ENCODE data around the gene DCDC2B. TPM values are rescaled to one million over a fixed set of nuclear protein-coding genes. Genes with fewer than 3 reads are reported as not detected.

Gene DCDC2B
- total RNA-seq, 2 donors from 2014 or later = 0.19 to 0.22 TPM

DNA sequence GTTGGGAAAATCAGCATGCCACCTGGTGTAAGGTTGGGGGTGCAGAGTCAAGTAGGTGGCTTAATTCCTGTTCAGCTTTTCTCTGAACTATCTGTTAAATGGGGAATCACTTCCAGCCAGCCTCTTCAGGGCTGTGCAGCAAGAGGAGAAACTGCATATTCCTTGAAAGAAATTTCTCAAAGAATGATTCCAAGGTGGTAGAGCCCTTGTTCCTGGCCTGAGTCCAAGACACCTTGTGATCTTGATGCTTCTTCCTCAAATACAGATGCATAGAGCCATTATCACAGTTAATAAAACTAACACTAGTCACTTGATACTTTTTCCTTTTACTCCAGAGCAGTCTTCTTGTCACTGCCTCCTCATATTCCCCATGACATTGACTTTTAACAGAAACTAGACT, 24.2 kb upstream of the DCDC2B start:
- DNase-seq (ENCODE audit: low spot score) (no peak), ATAC-seq (no peak)
- H3K4me3 Mint-ChIP-seq = peak overlapping the region; percentile 70
- no peak overlapping the region for H3K27ac Mint-ChIP-seq
- H3K36me3 Mint-ChIP-seq = peaks cover 51% of the 10 kb centered on the region
- H3K9me3 Mint-ChIP-seq = no peaks in the 10 kb centered on the region
- H3K27me3 Mint-ChIP-seq = no peaks in the 10 kb centered on the region
- peaks cover 49 to 52% of the 10 kb centered on the region in 2 donors for H3K4me1 Mint-ChIP-seq (ENCODE audit: low read depth in 2 of 2)

DNA sequence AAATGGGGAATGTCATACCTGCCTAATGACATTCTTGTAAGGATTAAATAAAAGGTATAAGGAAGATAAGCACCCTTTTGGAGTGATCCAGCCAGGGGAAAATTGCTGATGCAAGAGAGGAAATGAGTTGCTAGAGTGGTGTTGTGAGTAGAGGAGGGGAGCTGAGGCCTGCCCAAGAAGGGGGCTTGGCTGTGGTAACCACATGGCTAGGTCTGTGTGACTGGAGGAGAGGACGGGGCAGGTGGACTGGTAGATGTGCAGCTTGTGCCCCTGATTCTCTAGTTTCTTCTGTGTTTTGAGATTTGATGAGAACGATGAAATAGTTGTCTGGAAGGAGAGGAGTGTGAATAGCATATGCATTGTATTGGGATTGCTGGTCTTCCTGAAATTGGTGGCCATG, 22.8 kb upstream of the DCDC2B start:
- peak overlapping the region; percentile 55 to 65 for H3K27ac Mint-ChIP-seq
- no peaks in the 10 kb centered on the region for H3K9me3 Mint-ChIP-seq
- peak overlapping the region; percentile 50 for H3K4me3 Mint-ChIP-seq
- H3K27me3 Mint-ChIP-seq = no peaks in the 10 kb centered on the region
- no peak for ATAC-seq
- no peak for DNase-seq (ENCODE audit: low spot score)
- H3K4me1 Mint-ChIP-seq (ENCODE audit: low read depth in 2 of 2) = peaks cover 38 to 41% of the 10 kb centered on the region in 2 donors
- peaks cover 44% of the 10 kb centered on the region for H3K36me3 Mint-ChIP-seq

- DNase-seq (ENCODE audit: low spot score) (no peak), ATAC-seq (no peak)
- Mint-ChIP-seq H3K9me3 (no peaks in the 10 kb centered on the region), H3K4me3 (peak overlapping the region; percentile 50), H3K36me3 (peaks cover 42% of the 10 kb centered on the region), H3K4me1 (ENCODE audit: low read depth in 2 of 2) (peaks cover 33 to 37% of the 10 kb centered on the region in 2 donors), H3K27ac (peak overlapping the region; percentile 55 to 65), H3K27me3 (no peaks in the 10 kb centered on the region)
Observed at GRCh38 chr1:32186491-32186890, 22.4 kb upstream of the DCDC2B start.

DNA sequence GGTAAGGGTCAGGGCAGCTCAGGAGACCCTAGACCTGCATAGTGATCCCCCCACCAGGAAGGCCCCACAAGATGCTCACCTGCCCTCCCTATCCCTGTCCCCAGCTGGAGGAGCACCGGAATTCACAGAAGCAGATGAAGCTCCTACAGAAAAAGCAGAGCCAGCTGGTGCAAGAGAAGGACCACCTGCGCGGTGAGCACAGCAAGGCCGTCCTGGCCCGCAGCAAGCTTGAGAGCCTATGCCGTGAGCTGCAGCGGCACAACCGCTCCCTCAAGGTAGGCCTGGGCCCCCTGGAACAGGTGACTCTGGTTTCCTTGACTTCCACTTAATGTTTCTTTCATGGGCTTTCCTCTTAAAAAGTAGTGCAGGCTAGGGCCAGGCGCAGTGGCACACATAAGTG, 21.0 kb upstream of the DCDC2B start:
- no peaks in the 10 kb centered on the region for H3K27me3 Mint-ChIP-seq
- H3K36me3 Mint-ChIP-seq = peaks cover 51% of the 10 kb centered on the region
- H3K9me3 Mint-ChIP-seq = no peaks in the 10 kb centered on the region
- no peak for DNase-seq (ENCODE audit: low spot score)
- H3K4me1 Mint-ChIP-seq (ENCODE audit: low read depth in 2 of 2) = peaks cover 32 to 37% of the 10 kb centered on the region in 2 donors
- ATAC-seq = no peak
- no peak overlapping the region for H3K27ac Mint-ChIP-seq
- no peak overlapping the region for H3K4me3 Mint-ChIP-seq

GRCh38 chr1:32192220-32192948, 16.5 kb upstream of the DCDC2B start:
- Mint-ChIP-seq H3K27ac (peak overlapping the region in 1 of 2 donors; percentile 18), H3K9me3 (no peaks in the 10 kb centered on the region), H3K36me3 (peaks cover 48% of the 10 kb centered on the region), H3K27me3 (no peaks in the 10 kb centered on the region), H3K4me1 (ENCODE audit: low read depth in 2 of 2) (peaks cover 22 to 37% of the 10 kb centered on the region in 2 donors), H3K4me3 (no peak overlapping the region)
- DNase-seq (ENCODE audit: low spot score) (no peak), ATAC-seq (no peak)

GRCh38 chr1:32194984-32195383, 13.9 kb upstream of the DCDC2B start:
- Mint-ChIP-seq H3K4me1 (ENCODE audit: low read depth in 2 of 2) (peaks cover 26 to 42% of the 10 kb centered on the region in 2 donors), H3K36me3 (peaks cover 38% of the 10 kb centered on the region), H3K9me3 (no peaks in the 10 kb centered on the region), H3K27me3 (no peaks in the 10 kb centered on the region), H3K4me3 (no peak overlapping the region), H3K27ac (no peak overlapping the region)
- DNase-seq (ENCODE audit: low spot score) = no peak
- ATAC-seq = no peak

DNA sequence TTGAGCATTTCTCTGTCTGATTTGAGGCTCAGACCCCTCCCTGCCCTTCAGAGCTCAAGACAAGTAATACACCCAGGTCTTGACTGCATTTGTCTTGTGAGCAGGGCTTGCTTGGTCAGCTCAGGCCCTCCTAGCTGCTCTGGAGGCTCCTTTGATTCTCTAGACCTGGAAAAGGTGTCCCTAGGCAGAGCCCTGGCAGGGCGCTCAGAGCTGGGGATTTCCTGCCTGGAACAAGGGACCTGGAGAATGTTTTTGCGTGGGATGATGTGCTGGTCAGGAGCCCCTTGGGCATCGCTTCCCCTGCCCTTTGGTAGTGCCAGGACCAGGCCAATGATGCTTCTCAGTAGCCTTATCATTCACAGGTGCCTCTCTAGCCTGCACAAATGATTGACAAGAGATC, 13.4 kb upstream of the DCDC2B start:
- no peaks in the 10 kb centered on the region for H3K27me3 Mint-ChIP-seq
- H3K9me3 Mint-ChIP-seq = no peaks in the 10 kb centered on the region
- no peak overlapping the region for H3K27ac Mint-ChIP-seq
- H3K4me3 Mint-ChIP-seq = no peak overlapping the region
- DNase-seq (ENCODE audit: low spot score) = no peak
- no peak for ATAC-seq
- peaks cover 38% of the 10 kb centered on the region for H3K36me3 Mint-ChIP-seq
- H3K4me1 Mint-ChIP-seq (ENCODE audit: low read depth in 2 of 2) = peaks cover 31 to 47% of the 10 kb centered on the region in 2 donors

DNA sequence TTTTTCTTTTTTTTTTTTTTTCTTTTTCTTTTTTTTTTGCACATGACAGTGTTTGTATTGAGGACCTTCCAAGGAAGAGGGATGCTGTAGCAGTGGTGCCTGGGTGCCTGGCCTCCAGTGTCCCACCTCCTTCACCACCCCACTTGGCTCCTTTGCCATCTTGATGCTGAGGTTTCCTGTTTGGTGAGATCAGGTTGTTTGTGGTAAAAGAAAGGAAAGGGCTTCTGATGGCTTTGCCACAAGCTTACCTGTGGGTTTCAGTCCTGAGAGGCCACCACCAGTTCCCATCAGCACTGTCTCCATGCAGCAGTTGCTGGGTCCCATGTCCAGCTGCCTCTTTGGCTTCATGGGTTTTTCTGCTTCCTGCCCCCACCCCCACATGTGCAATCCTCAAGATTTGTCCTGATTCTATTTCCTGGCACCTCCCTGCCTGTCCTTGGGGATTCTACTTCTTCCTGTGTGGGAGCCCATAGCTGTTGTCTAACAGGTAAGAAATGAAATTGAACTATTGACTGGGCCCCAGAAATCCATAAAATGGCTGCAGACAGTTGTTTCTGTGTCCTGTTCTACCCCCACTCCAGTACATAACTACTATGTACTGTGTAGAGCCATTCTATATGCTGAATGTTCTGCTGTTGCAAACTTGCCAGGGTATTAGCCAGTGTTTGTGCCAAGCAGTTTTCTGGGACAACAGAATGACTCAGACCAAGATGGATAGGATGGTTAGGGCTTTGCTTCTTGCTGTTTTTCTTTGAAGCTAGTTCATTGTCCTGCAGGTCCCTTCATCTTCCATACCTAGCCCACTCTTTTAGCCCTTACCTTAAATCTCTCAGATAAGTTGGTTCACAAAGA, 12.7 kb upstream of the DCDC2B start:
- ATAC-seq (no peak), DNase-seq (ENCODE audit: low spot score) (no peak)
- H3K36me3 Mint-ChIP-seq = peaks cover 38% of the 10 kb centered on the region
- H3K27me3 Mint-ChIP-seq = no peaks in the 10 kb centered on the region
- H3K4me1 Mint-ChIP-seq (ENCODE audit: low read depth in 2 of 2) = peaks cover 32 to 47% of the 10 kb centered on the region in 2 donors
- no peaks in the 10 kb centered on the region for H3K9me3 Mint-ChIP-seq
- H3K4me3 Mint-ChIP-seq = no peak overlapping the region
- no peak overlapping the region for H3K27ac Mint-ChIP-seq

GRCh38 chr1:32197074-32197473, 11.8 kb upstream of the DCDC2B start:
- DNase-seq (ENCODE audit: low spot score) (no peak), ATAC-seq (no peak)
- no peaks in the 10 kb centered on the region for H3K9me3 Mint-ChIP-seq
- H3K4me3 Mint-ChIP-seq = no peak overlapping the region
- H3K36me3 Mint-ChIP-seq = peaks cover 30% of the 10 kb centered on the region
- peaks cover 40 to 50% of the 10 kb centered on the region in 2 donors for H3K4me1 Mint-ChIP-seq (ENCODE audit: low read depth in 2 of 2)
- H3K27me3 Mint-ChIP-seq = no peaks in the 10 kb centered on the region
- H3K27ac Mint-ChIP-seq = peak overlapping the region in 1 of 2 donors; percentile 18

- DNase-seq (ENCODE audit: low spot score) (no peak), ATAC-seq (no peak)
- no peaks in the 10 kb centered on the region for H3K9me3 Mint-ChIP-seq
- no peaks in the 10 kb centered on the region for H3K27me3 Mint-ChIP-seq
- H3K36me3 Mint-ChIP-seq = peaks cover 25% of the 10 kb centered on the region
- H3K4me1 Mint-ChIP-seq (ENCODE audit: low read depth in 2 of 2) = peaks cover 46 to 52% of the 10 kb centered on the region in 2 donors
- H3K4me3 Mint-ChIP-seq = no peak overlapping the region
- H3K27ac Mint-ChIP-seq = peak overlapping the region; percentile 18 to 87
Observed at GRCh38 chr1:32197837-32198236, 11.1 kb upstream of the DCDC2B start.

GRCh38 chr1:32198237-32199042, 10.4 kb upstream of the DCDC2B start:
- DNase-seq (ENCODE audit: low spot score) (no peak), ATAC-seq (no peak)
- H3K27ac Mint-ChIP-seq = peak overlapping the region in 1 of 2 donors; percentile 87
- peaks cover 46 to 49% of the 10 kb centered on the region in 2 donors for H3K4me1 Mint-ChIP-seq (ENCODE audit: low read depth in 2 of 2)
- peaks cover 19% of the 10 kb centered on the region for H3K36me3 Mint-ChIP-seq
- H3K9me3 Mint-ChIP-seq = no peaks in the 10 kb centered on the region
- H3K4me3 Mint-ChIP-seq = peak overlapping the region; percentile 28
- H3K27me3 Mint-ChIP-seq = no peaks in the 10 kb centered on the region

DNA sequence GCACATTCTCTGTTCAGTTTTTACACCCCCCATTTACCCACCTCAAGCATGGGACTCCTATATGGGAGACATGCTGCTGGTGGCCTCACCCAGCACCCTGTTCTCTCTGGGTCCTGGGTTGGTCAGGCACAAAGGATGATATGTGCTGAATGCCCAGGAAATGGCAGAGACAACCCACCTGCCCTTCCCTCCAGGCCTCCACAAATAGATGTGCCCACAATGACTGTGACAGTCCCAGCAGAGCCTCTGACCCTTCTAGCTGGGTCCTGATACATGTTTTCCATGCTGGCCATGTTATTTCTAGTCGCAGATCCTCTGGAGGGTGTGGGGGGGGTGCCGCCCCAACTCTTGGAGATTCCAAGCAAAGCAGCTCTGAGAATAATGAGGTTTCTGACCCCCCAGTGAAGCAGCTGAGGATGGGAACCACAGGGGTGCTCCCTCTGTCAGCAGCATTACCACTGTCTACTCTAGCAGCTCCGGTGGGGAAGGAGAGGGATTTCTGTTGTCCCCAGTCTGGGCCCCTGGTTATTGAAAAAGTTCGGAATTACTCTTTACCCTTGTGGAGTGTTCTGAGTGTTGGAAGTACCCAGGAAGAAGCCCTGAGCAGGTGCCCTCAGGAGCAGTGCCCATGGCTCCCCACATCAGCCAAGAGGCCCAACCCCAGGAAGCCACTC, 9.7 kb upstream of the DCDC2B start:
- DNase-seq (ENCODE audit: low spot score) = no peak
- Mint-ChIP-seq H3K27ac (peak overlapping the region in 1 of 2 donors; percentile 94), H3K27me3 (no peaks in the 10 kb centered on the region), H3K4me1 (ENCODE audit: low read depth in 2 of 2) (peaks cover 42 to 50% of the 10 kb centered on the region in 2 donors), H3K36me3 (peaks cover 13% of the 10 kb centered on the region), H3K9me3 (no peaks in the 10 kb centered on the region), H3K4me3 (no peak overlapping the region)
- no peak for ATAC-seq

DNA sequence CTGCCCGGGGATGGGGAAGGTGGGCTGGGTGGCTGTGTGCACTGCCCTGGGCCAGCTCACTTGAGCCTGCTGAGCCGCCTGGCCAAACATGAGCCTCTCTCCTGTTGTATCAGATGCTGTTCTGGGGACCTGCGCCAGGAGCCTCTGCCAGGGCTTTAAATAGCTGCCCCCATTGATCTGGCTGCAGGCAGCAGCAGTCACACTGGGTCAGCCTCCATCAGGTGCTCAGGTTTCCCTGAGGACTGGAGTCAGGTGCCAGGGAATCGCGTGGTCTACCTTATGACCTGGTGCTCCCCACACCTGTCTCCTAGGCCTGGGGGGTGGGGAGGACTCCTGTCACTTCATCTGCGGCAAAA, 9.2 kb upstream of the DCDC2B start:
- no peaks in the 10 kb centered on the region for H3K27me3 Mint-ChIP-seq
- DNase-seq (ENCODE audit: low spot score) (no peak), ATAC-seq (no peak)
- peaks cover 10% of the 10 kb centered on the region for H3K36me3 Mint-ChIP-seq
- H3K27ac Mint-ChIP-seq = peak overlapping the region; percentile 71 to 94
- H3K9me3 Mint-ChIP-seq = no peaks in the 10 kb centered on the region
- peak overlapping the region; percentile 95 for H3K4me3 Mint-ChIP-seq
- H3K4me1 Mint-ChIP-seq (ENCODE audit: low read depth in 2 of 2) = peaks cover 39 to 50% of the 10 kb centered on the region in 2 donors
